CD14-positive monocyte (primary cell): ENCODE measurements around the gene FAM156B. TPM values are rescaled to one million over a fixed set of nuclear protein-coding genes. Genes with fewer than 3 reads are reported as not detected.
"Not testable (repeated sequence)": the region's sequence is repeated elsewhere in the genome, so short reads cannot be mapped to it uniquely, and the experiment has no call there.

ENCODE experiments used
- DNase-seq, 3 donors: peaks; one replicate each; pipeline ENCODE4 v3.0.0-alpha.2; 2011 to 2022
- H2AFZ ChIP-seq: 2 replicates; pipeline ENCODE4 v1.6.0; 2012; ENCODE audit warnings: mild to moderate bottlenecking, low read depth, low read length, inconsistent platforms; ENCODE audit not compliant: insufficient read depth, poor library complexity, severe bottlenecking
- H3K27ac ChIP-seq, 2 donors: 1 replicate in 1 of 2; 2 replicates in 1 of 2; pipeline ENCODE4 v1.5.1; 2012 to 2013; ENCODE audit warnings: low read length in 2 of 2, control low read depth in 1 of 2, inconsistent platforms in 1 of 2, low read depth in 1 of 2, mild to moderate bottlenecking in 1 of 2
- H3K27me3 ChIP-seq, 2 donors: one replicate each; pipeline versions ENCODE4 v1.6.0 to v1.6.1; 2011 to 2013; ENCODE audit warnings: low read length in 2 of 2; ENCODE audit not compliant: control insufficient read depth in 2 of 2, insufficient read depth in 2 of 2
- H3K36me3 ChIP-seq, 2 donors: replicated peaks in 1 of 2; 1 replicate in 1 of 2; 2 replicates in 1 of 2; pipeline versions ENCODE4 v1.5.1 to v1.6.1; 2012 to 2013; ENCODE audit warnings: low read length in 2 of 2, control low read depth in 1 of 2, inconsistent platforms in 1 of 2, mild to moderate bottlenecking in 1 of 2; ENCODE audit not compliant: insufficient read depth in 2 of 2, control insufficient read depth in 1 of 2
- H3K4me1 ChIP-seq, 2 donors: 1 replicate in 1 of 2; 2 replicates in 1 of 2; pipeline versions ENCODE4 v1.5.1 to v1.6.1; 2012 to 2013; ENCODE audit warnings: low read length in 2 of 2, control low read depth in 1 of 2, inconsistent platforms in 1 of 2, mild to moderate bottlenecking in 1 of 2, moderate library complexity in 1 of 2; ENCODE audit not compliant: insufficient read depth in 2 of 2, control insufficient read depth in 1 of 2
- H3K4me2 ChIP-seq: replicated peaks from 2 replicates; pipeline ENCODE3; 2012; ENCODE audit warnings: low read length, moderate library complexity, mild to moderate bottlenecking; ENCODE audit not compliant: poor library complexity, severe bottlenecking; ENCODE audit errors: extremely low read depth
- H3K4me3 ChIP-seq, 3 experiments: fragments of 200-600 bp in 1 of 3; sonication (generic) in 1 of 3; replicated peaks in 1 of 3; 1 replicate in 2 of 3; 2 replicates in 1 of 3; pipeline ENCODE4 v1.5.1; 2011 to 2013; ENCODE audit warnings: low read length in 3 of 3, mild to moderate bottlenecking in 3 of 3, control low read depth in 2 of 3, low read depth in 2 of 3, inconsistent platforms in 1 of 3, moderate library complexity in 1 of 3
- H3K79me2 ChIP-seq: 2 replicates; pipeline ENCODE4 v1.6.0; 2012; ENCODE audit warnings: mild to moderate bottlenecking, control low read depth, inconsistent platforms, low read length, moderate library complexity; ENCODE audit not compliant: insufficient read depth
- H3K9ac ChIP-seq: 2 replicates; pipeline ENCODE4 v1.6.0; 2017; ENCODE audit warnings: low read length, mild to moderate bottlenecking; ENCODE audit not compliant: insufficient read depth, poor library complexity, severe bottlenecking
- H3K9me3 ChIP-seq, 2 donors: replicated peaks in 1 of 2; 1 replicate in 1 of 2; 2 replicates in 1 of 2; pipeline versions ENCODE4 v1.5.1 to v1.6.1; 2012 to 2013; ENCODE audit warnings: low read length in 2 of 2, control low read depth in 1 of 2; ENCODE audit not compliant: control insufficient read depth in 1 of 2, insufficient read depth in 1 of 2
- H4K20me1 ChIP-seq: 2 replicates; pipeline ENCODE4 v1.6.0; 2012; ENCODE audit warnings: mild to moderate bottlenecking, low read length, control low read depth, moderate library complexity; ENCODE audit not compliant: insufficient read depth
- H3K27ac Mint-ChIP-seq, 7 donors: one replicate each; pipeline ENCODE4 v1.8.0; 2020; ENCODE audit warnings: mild to moderate bottlenecking in 7 of 7, mixed read lengths in 7 of 7, moderate library complexity in 6 of 7, inconsistent platforms in 2 of 7
- H3K27me3 Mint-ChIP-seq, 3 donors: one replicate each; pipeline ENCODE4 v1.8.0; 2021 to 2022; ENCODE audit warnings: low read depth in 3 of 3, mild to moderate bottlenecking in 3 of 3, mixed read lengths in 3 of 3, moderate library complexity in 3 of 3, inconsistent platforms in 1 of 3
- H3K36me3 Mint-ChIP-seq, 2 donors: one replicate each; pipeline ENCODE4 v1.8.0; 2020; ENCODE audit warnings: mixed read lengths in 2 of 2, inconsistent platforms in 1 of 2, mild to moderate bottlenecking in 1 of 2
- H3K4me1 Mint-ChIP-seq: one replicate; pipeline ENCODE4 v1.8.0; 2020; ENCODE audit warnings: mild to moderate bottlenecking, mixed read lengths
- H3K4me3 Mint-ChIP-seq, 2 donors: one replicate each; pipeline ENCODE4 v1.8.0; 2020; ENCODE audit warnings: mild to moderate bottlenecking in 2 of 2, mixed read lengths in 2 of 2, moderate library complexity in 1 of 2
- H3K9me3 Mint-ChIP-seq, 7 donors: one replicate each; pipeline ENCODE4 v1.8.0; 2020 to 2022; ENCODE audit warnings: mixed read lengths in 7 of 7, mild to moderate bottlenecking in 6 of 7, moderate library complexity in 6 of 7, inconsistent platforms in 2 of 7
- WGBS: methylation state at CpG from one replicate; pipeline ENCODE4 v1.1.5; 2013; ENCODE audit warnings: missing lambda C conversion rate; ENCODE audit not compliant: insufficient coverage; 5-methylcytosine and 5-hydroxymethylcytosine counted together
- intact Hi-C, 2 donors: fragments of 100-400 bp; cut with micrococcal nuclease; formaldehyde crosslinking; loops; one replicate each; pipeline versions ENCODE4 v1.15.0 to v1.15.1; 2023
- polyA plus RNA-seq, 3 donors: library from polyadenylated mRNA; depleted of rRNA in 1 of 3; unstranded in 2 of 3; stranded (reverse) in 1 of 3; fragments of 300-500 nt in 2 of 3; fragments of >200 nt in 1 of 3; fragmentation: Illumina TruSeq in 2 of 3; gene quantifications; 1 replicate in 2 of 3; 2 replicates in 1 of 3; pipeline ENCODE4 v1.2.3, GENCODE V29; 2012 to 2021
- TF ChIP-seq, protein P1 (sequence below): fragments of 200-600 bp; IDR thresholded peaks from one replicate; pipeline ENCODE4 v1.8.0; 2022; ENCODE audit warnings: antibody characterized with exemption, mild to moderate bottlenecking

The FAM156B gene
- polyA plus RNA-seq, 3 donors: 9.4 to 150 (median 10.9) TPM

DNA sequence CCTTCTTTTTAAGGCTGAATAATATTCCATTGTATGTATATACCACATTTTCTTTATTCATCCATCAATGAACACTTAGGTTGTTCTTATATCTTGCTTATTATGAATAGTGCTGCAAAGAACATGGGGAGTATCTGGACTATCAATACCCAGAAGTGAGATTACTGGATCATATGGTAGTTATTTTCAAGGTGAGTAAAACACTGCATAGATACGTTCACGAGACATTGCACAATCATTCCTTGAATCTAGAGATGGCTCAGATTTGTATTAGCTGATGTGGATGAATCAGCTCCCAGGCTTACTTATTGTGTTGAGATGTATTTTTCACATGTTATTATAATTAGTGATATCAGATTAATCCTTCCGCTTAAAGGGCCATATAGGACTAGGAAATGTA, 17.6 kb downstream of the FAM156B start:
- H3K27me3 ChIP-seq, H3K4me3 ChIP-seq, H3K4me3 Mint-ChIP-seq, H3K9ac ChIP-seq, H3K36me3 Mint-ChIP-seq, H3K9me3 Mint-ChIP-seq, H3K27ac ChIP-seq, H3K4me2 ChIP-seq, H3K27ac Mint-ChIP-seq, H2AFZ ChIP-seq, H3K9me3 ChIP-seq, intact Hi-C loops, H3K36me3 ChIP-seq, H3K79me2 ChIP-seq, H3K4me1 Mint-ChIP-seq, H3K27me3 Mint-ChIP-seq, H4K20me1 ChIP-seq, H3K4me1 ChIP-seq, DNase-seq: not testable (repeated sequence)
- WGBS: no CpG with 5 or more reads among the region's 3 CpGs

DNA sequence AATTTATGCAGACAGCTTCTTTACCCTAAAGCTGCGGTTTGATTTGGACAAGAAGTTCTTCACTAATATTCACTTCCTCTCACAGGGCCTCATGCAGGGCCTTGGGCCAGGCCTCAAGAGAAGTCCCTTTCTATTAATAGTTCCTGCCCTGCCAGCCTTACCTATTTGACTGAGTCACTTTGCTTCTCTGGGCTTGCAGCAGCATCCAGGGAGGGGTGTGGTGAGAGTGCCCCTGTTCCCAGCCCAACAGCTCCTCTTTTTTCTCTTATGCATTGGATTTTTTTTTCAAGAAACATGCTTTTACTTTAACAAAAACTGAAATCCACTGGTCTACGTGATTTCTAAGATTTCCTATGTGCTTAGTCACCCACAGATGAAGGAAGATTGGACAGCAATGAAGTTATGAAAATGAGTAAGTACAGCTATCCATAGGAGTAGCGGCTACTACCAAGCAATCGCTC, 26.7 kb downstream of the FAM156B start:
- Histone ChIP-seq H3K36me3 (no peaks in the 10 kb centered on the region), H3K4me1 (peaks cover 45 to 46% of the 10 kb centered on the region in 2 donors), H3K9ac (no peak overlapping the region), H3K27me3 (peaks cover 0 to 2% of the 10 kb centered on the region in 2 donors), H3K9me3 (no peaks in the 10 kb centered on the region), H3K4me3 (peak overlapping the region in 1 of 3 experiments; percentile 14), H2AFZ (no peak overlapping the region), H3K79me2 (no peaks in the 10 kb centered on the region), H3K27ac (peak overlapping the region; percentile 44), H3K4me2 (peak overlapping the region; percentile 27), H4K20me1 (no peaks in the 10 kb centered on the region)
- Mint-ChIP-seq H3K27me3 (peaks cover 0 to 27% (median 4%) of the 10 kb centered on the region in 3 donors), H3K4me3 (peak overlapping the region in 1 of 2 donors; percentile 59), H3K4me1 (peaks cover 40% of the 10 kb centered on the region), H3K27ac (peak overlapping the region; percentile 63 to 89 (median 78)), H3K36me3 (no peaks in the 10 kb centered on the region), H3K9me3 (peaks cover 0 to 8% (median 2%) of the 10 kb centered on the region in 7 donors)
- TF ChIP-seq, protein P1, sequence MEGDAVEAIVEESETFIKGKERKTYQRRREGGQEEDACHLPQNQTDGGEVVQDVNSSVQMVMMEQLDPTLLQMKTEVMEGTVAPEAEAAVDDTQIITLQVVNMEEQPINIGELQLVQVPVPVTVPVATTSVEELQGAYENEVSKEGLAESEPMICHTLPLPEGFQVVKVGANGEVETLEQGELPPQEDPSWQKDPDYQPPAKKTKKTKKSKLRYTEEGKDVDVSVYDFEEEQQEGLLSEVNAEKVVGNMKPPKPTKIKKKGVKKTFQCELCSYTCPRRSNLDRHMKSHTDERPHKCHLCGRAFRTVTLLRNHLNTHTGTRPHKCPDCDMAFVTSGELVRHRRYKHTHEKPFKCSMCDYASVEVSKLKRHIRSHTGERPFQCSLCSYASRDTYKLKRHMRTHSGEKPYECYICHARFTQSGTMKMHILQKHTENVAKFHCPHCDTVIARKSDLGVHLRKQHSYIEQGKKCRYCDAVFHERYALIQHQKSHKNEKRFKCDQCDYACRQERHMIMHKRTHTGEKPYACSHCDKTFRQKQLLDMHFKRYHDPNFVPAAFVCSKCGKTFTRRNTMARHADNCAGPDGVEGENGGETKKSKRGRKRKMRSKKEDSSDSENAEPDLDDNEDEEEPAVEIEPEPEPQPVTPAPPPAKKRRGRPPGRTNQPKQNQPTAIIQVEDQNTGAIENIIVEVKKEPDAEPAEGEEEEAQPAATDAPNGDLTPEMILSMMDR: no peak
- peak; percentile 9 to 63 (median 30) for DNase-seq
- intact Hi-C loops: no loop called here
- no CpG with 5 or more reads among the region's 4 CpGs for WGBS

DNA sequence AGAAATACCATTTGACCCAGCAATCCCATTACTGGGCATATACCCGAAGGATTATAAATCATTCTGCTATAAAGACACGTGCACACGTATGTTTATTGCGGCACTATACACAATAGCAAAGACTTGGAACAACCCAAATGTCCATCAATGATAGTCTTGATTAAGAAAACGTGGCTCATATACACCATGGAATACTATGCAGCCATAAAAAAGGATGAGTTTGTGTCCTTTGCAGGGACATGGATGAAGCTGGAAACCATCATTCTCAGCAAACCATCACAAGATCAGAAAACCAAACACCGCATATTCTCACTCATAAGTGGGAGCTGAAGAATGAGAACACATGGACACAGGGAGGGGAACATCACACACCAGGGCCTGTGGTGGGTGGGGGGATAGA, 33.1 kb downstream of the FAM156B start:
- H3K9me3 ChIP-seq, H3K36me3 Mint-ChIP-seq, H4K20me1 ChIP-seq, H3K9ac ChIP-seq, H3K27ac ChIP-seq, H3K36me3 ChIP-seq, H3K27ac Mint-ChIP-seq, H3K4me3 ChIP-seq, H3K4me2 ChIP-seq, DNase-seq, H3K27me3 ChIP-seq, H3K4me3 Mint-ChIP-seq, H2AFZ ChIP-seq, H3K79me2 ChIP-seq, intact Hi-C loops: not testable (repeated sequence)
- peaks cover 0 to 19% (median 2%) of the 10 kb centered on the region in 3 donors for H3K27me3 Mint-ChIP-seq
- H3K4me1 ChIP-seq: peaks cover 12 to 19% of the 10 kb centered on the region in 2 donors
- H3K4me1 Mint-ChIP-seq: peaks cover 19% of the 10 kb centered on the region
- peaks cover 0 to 15% (median 1%) of the 10 kb centered on the region in 7 donors for H3K9me3 Mint-ChIP-seq
- WGBS: no CpG with 5 or more reads among the region's 6 CpGs
